T-helper 1 cell (primary cell): Measurements from ENCODE around the gene CPNE5.
"Not testable (repeated sequence)": the region's sequence is repeated elsewhere in the genome, so short reads cannot be mapped to it uniquely, and the experiment has no call there.

Source experiments
- DNase-seq, 5 donors: peaks; one replicate each; pipeline ENCODE4 v3.0.0-alpha.2; 2012 to 2020

The CPNE5 gene

DNA sequence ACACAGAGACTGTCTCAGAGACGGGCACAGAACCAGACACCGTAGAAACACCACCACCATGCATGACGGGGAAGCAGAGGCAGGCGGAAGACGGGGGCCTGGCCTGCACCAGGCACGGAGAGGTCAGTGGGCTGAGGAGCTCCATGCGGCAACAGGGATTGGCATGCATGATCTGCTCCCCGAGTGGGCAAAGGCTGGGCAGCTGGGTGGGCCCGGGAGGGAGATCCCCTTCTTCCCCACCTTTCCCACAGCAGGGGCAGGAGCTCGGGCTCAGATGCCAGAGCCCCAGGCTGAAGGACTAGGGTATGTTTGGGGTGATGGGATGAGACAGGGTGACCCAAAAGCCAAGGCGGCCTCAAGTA lies 98.4 kb downstream of the CPNE5 start:
- no peak for DNase-seq

DNA sequence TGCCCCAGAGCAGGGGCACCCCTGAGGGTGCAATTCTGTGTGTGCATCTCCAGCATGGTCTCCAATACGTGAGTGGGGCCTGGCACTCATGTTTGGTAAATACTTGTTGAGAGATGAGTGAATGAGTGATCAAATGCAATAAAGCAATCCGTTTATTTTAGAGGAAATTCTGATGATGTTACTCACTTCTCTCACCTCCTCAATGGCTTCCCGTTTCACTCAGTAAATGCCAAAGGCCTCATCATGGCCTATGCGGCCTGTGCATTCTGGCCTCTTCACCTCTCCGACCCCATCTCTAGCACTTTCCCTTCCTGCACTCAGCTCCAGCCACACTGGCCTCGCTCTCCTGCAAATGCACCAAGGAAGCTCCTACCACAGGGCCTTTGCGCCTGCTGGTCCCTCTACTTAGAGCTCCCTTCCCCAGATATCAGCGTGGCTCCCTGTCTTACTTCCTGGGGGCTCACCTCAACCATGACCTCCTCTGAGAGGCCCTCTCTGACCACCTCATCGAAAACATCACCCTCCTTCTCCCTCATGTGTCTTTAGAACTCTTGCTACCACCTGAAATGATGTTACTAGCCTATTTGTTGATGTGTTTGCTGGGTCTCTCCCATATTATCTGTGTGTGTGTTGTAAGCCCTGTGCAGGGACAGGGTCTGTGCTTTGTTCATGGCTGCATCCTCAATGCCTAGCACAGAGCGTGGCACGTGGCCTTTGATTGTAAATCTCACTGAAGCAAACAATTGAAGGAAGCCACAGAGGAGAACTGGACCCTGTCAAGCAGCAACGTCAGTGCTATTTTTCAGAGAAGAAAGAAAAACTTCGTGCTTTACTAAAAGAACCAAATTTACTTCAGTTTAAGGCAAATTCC lies 99.1 kb downstream of the CPNE5 start:
- DNase-seq, result no peak

DNA sequence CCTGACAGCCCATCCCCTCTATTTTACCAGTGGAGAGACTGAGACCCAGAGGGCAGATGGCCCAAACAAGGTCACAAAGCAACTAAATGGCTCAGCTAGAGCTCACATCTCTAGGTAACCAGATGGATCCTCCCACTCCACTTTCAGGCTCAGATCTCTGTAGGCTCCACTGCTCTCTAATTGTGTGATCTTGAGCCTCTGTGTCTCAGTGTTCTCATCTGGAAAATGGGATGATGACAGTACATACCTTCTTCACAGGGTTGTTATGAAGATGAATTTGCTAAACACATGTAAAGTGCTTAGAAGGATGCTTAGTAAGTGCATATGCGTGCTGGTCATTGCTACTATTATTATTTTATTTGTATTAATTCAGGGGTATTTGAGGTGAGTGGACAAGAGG lies 101.1 kb downstream of the CPNE5 start:
- no peak for DNase-seq

DNA sequence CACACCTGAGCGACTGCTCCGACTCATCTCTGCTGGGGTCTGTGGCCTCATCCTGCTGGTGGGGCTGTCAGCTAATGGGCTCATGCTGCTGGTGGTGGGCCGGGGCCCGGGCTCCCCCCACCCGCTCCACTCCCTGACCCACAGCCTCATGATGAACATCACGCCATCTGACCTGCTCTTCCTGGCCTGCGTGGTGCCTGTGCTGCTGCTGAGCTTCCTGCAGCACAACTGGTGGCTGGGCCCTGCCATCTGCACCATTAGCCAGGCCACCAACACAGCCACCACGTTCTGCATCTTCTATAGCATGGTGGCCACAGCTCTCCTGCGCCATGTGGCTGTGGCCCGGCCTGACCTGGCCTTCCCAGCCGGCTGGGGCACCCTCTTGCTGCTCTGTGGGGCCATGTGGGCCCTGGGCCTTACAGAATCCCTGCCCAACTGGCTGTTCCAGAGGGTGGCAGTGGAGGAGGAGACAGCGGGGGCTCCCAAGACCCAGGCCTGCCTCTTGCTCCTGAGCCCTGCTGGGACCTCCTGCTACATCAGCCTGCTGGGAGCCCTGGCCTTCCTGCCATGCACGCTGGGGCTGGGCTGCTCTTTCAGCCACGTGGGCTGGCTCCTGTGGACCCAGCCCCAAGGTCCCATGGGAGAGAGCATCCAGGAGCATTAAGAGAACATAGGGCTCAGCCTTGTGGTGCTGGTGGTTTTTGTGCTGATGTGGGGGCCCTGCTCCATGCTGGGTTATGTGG lies 102.0 kb downstream of the CPNE5 start:
- no peak for DNase-seq

DNA sequence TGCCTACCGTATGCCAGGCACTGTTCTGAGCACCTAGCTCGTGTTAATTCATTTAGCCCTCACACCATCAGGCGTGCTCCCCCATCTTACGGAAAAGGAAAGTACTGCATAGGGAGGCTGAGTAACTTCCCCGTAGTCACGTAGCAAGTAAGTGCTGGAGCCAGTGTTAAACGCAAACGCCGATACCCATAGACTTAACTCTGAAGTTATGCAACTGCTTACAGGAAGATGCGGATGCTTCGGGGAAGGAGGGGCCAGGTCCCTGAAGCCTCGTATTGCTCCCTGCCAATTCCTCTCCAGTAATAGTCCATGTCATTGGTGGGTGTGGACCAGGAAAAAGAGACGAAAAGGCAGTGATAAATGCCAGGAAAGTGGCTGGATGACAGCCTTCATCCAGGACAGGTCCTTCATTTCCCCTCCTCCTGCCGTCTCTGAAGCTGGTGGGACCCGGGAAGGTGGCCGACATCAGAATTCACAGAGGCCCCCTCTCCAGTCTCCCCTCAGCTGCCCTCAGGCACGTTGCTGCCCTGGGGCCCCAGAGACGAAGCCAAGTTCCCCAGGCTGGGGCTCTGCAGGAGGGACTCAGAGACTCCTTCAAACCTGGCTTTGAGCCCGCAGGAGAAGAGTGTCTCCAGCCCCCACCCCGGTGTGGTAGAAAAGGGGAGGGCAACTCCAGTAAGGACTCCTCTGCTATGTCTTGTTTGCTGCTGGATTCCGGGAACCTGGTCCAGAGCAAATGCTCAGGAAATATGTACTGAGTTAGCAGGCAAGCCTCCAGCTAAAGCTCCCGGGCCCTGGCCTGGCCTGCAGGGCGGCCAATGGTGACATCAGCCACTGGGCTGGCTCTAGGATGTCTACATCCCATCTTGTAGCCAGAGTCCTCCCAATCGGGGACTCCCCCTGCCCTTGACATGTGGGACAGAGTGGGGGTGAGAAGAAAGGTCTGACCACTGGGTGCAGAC lies 103.9 kb downstream of the CPNE5 start:
- peak in 1 of 5 donors; percentile 76 for DNase-seq

DNA sequence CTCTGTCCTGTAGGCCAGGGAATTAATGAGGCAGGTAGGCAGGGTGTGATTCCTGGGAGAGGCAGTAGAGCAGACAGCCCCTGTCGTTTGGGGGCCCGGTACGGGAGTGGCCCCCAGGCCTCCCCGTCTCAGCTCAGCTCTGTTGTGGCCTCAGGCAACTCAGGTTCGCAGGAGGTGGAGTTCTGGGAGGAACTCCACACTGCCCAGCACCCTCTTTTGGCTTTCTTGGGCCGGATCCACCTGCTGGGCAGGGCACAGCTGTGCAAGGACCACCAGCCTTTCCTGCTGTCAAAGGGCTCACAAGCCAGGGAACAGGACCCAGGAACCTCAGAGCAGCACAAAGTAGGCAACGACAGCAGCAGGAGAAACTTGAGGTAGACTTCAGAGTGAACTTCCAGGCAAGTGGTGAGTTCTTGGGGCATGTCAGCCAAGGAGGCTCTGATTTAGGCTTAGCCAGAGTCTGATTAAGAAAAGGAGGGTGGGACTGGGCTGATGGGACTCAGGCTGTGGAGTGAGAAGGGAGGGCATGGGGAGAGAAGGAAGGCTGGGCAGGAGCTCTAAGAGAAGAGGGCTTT lies 104.7 kb downstream of the CPNE5 start:
- no peak for DNase-seq

DNA sequence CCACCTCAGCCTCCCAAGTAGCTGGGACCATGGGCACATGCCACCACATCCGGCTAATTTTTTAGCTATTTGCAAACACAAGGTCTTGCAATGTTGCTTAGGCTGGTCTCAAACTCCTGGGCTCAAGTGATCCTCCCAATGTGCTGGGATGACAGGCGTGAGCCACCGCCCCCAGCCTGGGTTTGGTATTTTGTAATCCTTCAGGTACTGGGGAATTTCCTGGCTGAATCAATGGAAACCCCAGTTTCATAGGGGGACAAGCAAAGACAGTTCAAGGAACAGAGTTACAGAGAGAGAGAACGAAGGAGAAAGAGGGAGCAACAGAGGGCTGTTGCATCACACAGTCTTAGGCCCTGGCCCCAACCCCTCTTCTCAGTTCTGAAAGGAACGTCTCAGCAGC lies 105.9 kb downstream of the CPNE5 start:
- no peak for DNase-seq

DNA sequence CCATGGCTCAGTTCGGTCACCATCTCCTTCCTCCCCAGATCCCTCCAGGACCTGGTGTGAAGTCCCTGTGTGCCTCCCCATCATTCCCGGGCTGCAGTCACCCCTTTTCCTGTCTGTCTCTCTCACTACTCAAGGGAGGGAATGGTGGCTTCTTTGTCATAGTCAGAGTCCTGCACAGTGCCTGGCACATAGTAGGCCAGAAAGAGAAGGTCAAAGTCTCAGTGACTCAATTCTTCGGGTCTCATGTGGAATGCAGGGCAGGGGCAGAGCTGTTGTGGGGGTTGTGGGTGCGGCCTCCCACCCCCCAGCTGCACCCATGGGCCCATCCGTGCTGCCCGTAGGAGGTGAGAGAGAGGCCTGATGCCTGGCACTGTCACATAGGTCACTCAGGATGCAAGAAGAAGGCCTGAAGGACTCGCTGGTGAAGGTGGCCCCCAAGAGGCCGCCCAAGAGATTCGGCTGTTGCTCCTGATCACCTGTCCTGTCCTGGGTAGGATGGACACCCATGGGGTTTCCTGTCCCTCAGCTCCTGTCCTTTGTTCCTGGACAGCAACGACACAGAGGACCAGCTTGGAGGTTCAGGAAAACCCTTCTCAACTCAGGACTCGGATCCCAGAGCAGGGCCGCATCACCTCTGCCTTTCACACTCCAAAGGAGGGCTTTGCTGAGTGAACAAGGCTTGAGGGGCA lies 107.5 kb downstream of the CPNE5 start:
- DNase-seq, result no peak

DNA sequence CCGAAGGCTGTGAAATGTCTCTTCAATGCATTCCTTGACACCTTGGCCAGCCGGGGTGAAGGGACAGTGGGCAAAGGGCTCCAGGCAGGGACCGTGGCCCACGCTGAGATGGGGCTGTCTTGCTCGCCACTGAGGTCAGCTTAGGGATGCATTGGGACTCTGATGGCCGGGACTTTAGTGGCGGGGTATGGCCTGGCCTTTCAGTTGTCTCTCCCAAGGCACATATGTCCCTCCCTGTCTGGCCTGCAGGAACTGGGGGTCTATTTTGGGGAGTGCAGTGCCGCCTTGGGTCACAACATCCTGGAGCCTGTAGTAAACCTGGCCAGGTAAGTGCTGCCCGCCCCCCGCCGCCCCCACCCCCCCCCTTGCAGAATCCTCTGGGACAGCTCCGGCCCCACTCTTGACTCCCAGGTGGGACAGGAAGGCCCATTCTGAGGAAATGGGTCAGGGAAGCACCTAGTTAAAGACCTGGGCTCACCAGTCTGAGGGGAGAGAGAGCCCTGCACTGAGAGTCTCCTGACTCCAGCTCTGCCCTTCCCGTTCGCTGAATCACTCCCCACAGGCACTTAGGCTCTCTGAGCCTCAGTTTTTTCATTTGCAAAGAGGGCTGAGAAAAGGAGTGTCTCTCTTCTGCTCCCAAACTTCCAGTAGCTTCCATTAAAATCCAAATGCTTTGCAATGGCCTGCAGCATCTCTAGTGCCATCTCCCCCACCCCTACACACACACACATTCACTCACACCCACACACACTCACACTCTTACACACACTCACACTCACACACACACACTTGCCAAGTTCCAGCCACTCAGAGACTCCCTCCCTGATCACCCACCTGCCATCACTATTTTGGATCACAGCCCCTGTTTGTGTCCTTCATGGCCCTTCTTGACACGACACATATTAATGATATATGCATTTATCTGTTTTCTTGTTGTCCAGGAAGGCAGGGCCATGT lies 108.5 kb downstream of the CPNE5 start:
- no peak for DNase-seq

DNA sequence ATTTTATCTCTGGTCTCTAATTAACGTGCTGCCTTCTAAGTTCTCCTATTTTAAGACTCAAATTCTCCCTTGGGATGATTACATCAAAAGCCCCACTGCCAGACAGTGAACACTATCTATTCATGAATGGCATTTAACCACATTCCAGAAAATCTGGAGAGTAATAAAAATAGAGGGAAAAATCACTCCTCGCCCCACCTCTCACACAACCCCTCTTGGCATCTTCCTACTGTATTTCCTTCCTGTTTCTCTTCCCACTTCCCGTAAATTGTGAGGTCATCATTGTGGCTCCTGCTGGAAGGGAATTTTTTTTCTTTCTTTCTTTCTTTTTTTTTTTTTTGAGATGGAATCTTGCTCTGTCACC lies 110.1 kb downstream of the CPNE5 start:
- DNase-seq, result no peak

DNA sequence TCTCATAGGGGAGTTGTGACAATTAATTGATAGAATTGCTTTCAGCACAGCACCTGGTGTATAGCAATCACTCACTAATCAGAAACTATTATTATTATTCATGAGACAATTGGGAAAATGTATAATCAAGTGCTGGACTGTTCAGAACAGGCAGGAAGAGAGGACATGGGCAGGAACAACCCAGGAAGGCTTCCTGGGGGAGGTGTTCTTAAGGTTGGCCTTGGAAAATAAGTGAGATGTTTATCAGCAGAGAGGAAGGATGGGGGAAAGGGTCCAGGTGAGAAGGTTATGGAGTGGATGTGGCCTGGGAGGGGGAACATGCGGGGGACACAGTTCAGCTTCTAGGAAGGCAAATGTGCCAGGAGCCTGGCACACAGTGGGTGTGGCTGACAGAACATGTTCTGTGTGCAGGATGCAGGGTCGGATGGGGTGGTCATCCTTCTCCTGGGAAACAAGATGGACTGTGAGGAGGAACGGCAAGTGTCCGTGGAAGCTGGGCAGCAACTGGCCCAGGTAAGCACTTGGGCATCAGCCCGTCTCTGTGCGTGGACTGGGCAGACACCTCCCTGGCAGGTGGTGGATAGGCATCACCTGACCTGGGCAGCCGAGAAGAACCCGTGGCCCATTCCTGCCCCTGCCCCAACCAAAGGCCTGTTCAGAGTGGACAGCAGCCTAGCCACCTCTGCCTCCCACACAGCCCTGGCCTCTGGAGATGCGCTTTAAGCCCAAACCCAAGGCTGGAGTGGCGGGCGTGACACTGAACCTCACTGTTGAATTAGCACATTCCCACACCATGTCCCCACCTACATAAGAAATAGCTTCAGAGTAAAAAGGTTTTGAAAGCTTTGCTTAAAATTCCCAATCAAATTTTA lies 110.7 kb downstream of the CPNE5 start:
- no peak for DNase-seq

DNA sequence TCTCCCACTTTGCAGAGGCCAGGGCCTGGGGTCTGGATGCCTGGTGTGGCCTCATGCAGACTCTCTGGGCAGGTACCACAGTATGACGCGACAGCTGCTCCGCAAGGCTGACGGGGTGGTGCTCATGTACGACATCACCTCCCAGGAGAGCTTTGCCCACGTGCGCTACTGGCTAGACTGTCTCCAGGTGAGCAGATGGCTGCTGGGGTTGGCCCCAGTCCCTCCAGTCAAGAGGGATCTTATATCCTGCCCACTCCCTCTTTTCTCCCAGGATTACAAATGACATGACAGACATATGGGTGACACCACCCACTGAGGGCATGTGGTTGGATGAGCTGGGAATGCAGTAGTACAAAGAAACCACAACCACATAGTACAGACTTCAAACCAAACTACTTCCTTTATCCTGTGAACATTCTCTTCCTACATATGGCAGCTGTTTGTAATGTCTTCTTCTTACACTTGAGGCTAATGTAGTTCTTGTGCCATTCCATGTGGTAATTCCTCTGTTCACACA lies 111.7 kb downstream of the CPNE5 start:
- DNase-seq, result no peak

DNA sequence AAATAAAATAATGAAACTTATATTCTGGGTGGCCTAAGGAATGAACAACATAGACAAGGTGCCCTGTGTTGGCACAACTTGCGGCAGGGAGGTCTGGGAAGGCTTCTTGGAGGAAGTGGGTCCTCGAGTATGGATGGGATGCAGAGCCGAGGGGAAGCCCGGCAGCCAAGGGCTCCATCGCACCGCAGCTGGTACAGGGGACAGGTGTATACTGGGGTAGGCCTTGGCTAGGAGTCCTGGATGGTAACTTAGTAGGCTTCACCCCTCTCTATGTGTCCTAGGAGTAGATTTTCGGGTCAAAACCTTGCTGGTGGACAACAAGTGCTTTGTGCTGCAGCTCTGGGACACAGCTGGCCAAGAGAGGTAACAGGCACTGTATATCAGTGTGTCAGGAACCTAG lies 113.7 kb downstream of the CPNE5 start:
- no peak for DNase-seq

DNA sequence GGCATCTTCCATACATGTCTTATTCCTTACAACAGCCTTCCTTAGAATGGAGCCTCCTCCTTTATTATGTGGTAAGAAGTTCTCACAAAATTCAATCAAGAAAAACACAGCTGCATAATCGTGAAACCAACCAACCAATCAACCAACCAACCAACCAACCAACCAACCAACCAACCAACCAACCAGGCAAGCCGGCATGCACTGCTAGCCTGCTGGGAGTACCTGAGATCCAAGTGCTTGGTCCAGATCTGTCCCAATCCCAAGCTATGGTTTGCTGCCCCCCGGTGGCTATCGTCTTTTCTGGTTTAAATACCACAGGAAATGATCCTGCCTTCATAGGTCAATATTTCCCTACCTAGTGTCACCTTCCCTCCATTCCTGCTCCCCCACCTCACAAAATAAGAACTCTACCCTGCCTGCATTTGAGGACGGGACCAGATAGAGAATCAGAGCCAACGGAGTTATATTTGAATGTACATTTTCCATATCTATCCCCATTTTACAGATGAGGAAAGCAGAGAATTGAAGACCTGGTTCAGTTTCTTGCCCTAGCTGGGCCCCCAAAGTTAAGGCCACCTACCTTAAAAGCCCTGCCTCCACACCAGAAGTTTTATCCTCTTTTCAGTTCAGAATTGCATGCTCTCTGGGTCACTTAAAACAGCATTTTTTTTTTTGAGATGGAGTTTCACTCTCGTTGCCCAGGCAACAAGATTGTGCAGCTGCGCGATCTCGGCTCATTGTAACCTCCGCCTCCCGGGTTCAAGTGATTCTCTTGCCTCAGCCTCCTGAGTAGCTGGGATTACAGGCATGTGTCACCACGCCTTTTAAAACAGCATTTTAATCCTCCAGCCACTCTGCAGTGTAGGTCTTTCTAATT lies 114.5 kb downstream of the CPNE5 start:
- DNase-seq, result peak in 2 of 5 donors; percentile 23 to 42

DNA sequence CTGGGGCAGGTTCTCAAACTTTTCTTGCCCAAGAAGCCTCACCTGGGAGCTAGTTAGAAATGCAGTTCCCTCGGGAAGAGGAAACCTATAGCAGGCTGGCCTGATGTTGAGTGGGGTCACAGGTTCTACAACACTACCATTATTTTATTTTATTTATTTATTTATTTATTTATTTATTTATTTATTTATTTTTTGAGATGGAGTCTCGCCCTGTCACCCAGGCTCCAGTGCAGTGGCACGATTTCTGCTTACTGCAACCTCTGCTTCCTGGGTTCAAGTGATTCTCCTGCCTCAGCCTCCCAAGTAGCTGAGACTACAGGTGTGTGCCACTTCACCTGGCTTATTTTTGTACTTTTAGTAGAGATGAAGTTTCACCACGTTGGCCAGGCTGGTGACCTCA lies 115.3 kb downstream of the CPNE5 start:
- not testable (repeated sequence) for DNase-seq

DNA sequence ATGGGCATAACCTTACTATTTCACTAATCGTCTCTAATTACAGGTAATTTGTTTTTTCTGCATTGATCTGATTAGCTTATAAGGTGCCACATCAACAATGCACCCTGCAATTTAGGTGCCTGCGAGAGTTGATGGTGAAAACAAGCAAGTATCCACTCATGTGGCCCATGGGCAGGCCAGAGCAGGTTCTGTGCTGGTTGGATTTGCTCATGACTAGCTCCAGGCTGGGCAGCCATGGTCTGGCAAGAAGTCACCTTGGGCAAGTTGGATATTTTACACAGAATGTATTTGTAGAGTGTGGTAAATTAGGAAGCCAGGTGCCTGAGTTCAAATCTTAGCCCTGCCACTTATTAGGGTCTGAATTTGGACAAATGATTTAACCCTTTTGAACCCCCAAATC lies 116.4 kb downstream of the CPNE5 start:
- DNase-seq, result no peak

DNA sequence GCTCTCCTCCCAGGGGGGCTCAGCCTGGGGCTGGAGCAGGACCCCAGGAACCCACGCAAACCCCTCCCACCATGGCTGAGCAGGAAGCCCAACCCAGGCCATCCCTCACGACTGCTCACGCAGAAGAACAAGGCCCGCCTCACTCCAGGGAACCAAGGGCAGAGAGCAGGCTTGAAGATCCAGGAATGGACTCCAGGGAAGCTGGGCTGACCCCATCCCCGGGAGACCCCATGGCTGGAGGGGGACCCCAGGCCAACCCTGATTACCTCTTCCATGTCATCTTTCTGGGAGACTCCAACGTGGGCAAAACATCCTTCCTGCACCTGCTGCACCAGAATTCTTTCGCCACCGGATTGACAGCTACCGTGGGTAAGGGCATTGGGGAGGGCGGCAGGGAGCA lies 116.9 kb downstream of the CPNE5 start:
- no peak for DNase-seq

DNA sequence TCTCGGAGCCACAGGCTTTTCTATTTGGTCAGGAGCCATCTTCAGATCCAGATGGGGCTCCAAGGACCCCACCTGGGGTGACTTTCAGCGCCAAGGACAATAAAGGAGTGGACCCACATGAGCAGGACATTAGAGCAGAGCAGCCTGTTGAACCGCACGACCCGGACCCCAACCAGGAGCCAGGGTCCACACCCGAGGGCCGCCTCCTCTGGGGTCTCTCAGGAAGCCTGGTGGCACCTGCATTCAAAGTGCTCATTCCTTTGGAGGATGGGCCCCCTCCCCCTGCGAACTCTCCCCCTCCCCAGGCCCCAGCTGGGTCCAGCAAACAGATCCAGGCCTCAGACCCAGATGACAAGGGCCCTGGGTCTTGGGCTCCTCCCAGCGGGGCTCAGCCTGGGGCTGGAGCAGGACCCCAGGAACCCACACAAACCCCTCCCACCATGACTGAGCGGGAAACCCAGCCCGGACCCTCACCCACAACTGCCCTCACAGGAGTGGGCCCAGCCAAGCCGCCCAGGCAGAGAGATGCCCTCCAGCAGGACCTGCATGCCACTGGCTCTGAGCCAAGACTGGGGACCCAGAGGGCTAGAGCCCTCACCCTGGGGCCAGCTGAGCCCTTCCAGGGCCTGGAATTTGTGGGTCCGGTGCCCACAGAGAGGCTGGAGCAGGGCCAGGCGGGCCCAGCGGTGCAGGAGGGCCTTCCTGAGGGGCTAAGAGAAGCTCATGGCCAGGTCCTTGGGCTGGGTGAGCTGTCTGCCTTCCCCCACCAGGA lies 117.7 kb downstream of the CPNE5 start:
- no peak for DNase-seq
